GM23338 (cell line): Measurements from ENCODE around the gene TTC23. TPM values are rescaled to one million over a fixed set of nuclear protein-coding genes. Genes with fewer than 3 reads are reported as not detected.

Experiments used
- ATAC-seq: fragments of 200-7000 bp; cut with Tn5 transposase; 3 replicates; pipeline ENCODE4 v1.9.1; 2020
- DNase-seq: peaks from one replicate; pipeline ENCODE4 v3.0.0-alpha.2; 2015; ENCODE audit warnings: low spot score
- H2AFZ ChIP-seq: fragments of 200-600 bp; sonication (generic); 2 replicates; pipeline ENCODE4 v1.8.0; 2016; ENCODE audit warnings: antibody characterized with exemption, mild to moderate bottlenecking, moderate library complexity
- H3F3A ChIP-seq: fragments of 200-600 bp; sonication (generic); replicated peaks from 2 replicates; pipeline ENCODE4 v1.8.0; 2017; ENCODE audit warnings: antibody characterized with exemption, mixed run types, low read depth
- H3K27ac ChIP-seq: fragments of 200-600 bp; sonication (generic); 2 replicates; pipeline ENCODE4 v1.6.1; 2016; ENCODE audit warnings: low read depth
- H3K27me3 ChIP-seq: fragments of 200-600 bp; sonication (generic); 2 replicates; pipeline ENCODE4 v1.8.0; 2016; ENCODE audit warnings: mild to moderate bottlenecking, mixed run types, moderate library complexity; ENCODE audit not compliant: insufficient read depth
- H3K36me3 ChIP-seq: fragments of 200-600 bp; sonication (generic); 2 replicates; pipeline ENCODE4 v1.8.0; 2016; ENCODE audit warnings: mild to moderate bottlenecking; ENCODE audit not compliant: insufficient read depth
- H3K4me1 ChIP-seq: fragments of 200-600 bp; sonication (generic); 2 replicates; pipeline ENCODE4 v1.8.0; 2016; ENCODE audit warnings: mild to moderate bottlenecking, moderate library complexity; ENCODE audit not compliant: insufficient read depth
- H3K4me2 ChIP-seq: fragments of 200-600 bp; sonication (generic); 2 replicates; pipeline ENCODE4 v1.7.1; 2017; ENCODE audit warnings: mixed run types
- H3K4me3 ChIP-seq: fragments of 200-600 bp; sonication (generic); 2 replicates; pipeline ENCODE4 v1.6.1; 2016; ENCODE audit warnings: mixed run types
- H3K79me2 ChIP-seq: fragments of 200-600 bp; sonication (generic); replicated peaks from 2 replicates; pipeline ENCODE4 v1.8.0; 2017; ENCODE audit warnings: mild to moderate bottlenecking; ENCODE audit not compliant: insufficient read depth
- H3K9me2 ChIP-seq: fragments of 200-600 bp; sonication (generic); 2 replicates; pipeline ENCODE4 v1.8.0; 2017; ENCODE audit not compliant: insufficient read depth
- H4K20me1 ChIP-seq: fragments of 200-600 bp; sonication (generic); replicated peaks from 2 replicates; pipeline ENCODE4 v1.8.0; 2017; ENCODE audit warnings: mild to moderate bottlenecking; ENCODE audit not compliant: insufficient read depth
- H3K27ac Mint-ChIP-seq: 2 replicates; pipeline ENCODE4 v1.8.0; 2020; ENCODE audit warnings: inconsistent platforms, mild to moderate bottlenecking, moderate library complexity, mixed read lengths
- H3K27me3 Mint-ChIP-seq: 3 replicates; pipeline ENCODE4 v1.8.0; 2022; ENCODE audit warnings: low read depth, mild to moderate bottlenecking, moderate library complexity, mixed read lengths, inconsistent platforms; ENCODE audit not compliant: insufficient read depth, poor library complexity
- H3K36me3 Mint-ChIP-seq: 3 replicates; pipeline ENCODE4 v1.8.0; 2021; ENCODE audit warnings: low read depth, mild to moderate bottlenecking, inconsistent platforms, moderate library complexity, mixed read lengths
- H3K4me1 Mint-ChIP-seq: 3 replicates; pipeline ENCODE4 v1.8.0; 2020; ENCODE audit warnings: mild to moderate bottlenecking, inconsistent platforms, mixed read lengths
- H3K4me3 Mint-ChIP-seq: 3 replicates; pipeline ENCODE4 v1.8.0; 2021; ENCODE audit warnings: moderate library complexity, mild to moderate bottlenecking, inconsistent platforms, mixed read lengths
- H3K9me3 Mint-ChIP-seq: 3 replicates; pipeline ENCODE4 v1.8.0; 2020; ENCODE audit warnings: moderate library complexity, mild to moderate bottlenecking, inconsistent platforms, mixed read lengths
- CTCF ChIP-seq, 2 experiments: fragments of 200-600 bp in 1 of 2; sonication (generic) in 1 of 2; conservative IDR thresholded peaks; 2 replicates each; pipeline versions ENCODE4 v1.5.1 to v1.6.1; 2016 to 2017; ENCODE audit warnings: antibody characterized with exemption in 2 of 2, low read depth in 2 of 2, mild to moderate bottlenecking in 2 of 2, moderate library complexity in 1 of 2
- EZH2 ChIP-seq: fragments of 200-600 bp; sonication (generic); IDR thresholded peaks from one replicate; pipeline ENCODE4 v1.8.0; 2017; ENCODE audit warnings: antibody characterized with exemption, mild to moderate bottlenecking, low read depth; ENCODE audit not compliant: unreplicated experiment
- EZH2phosphoT487 ChIP-seq: fragments of 200-600 bp; sonication (generic); IDR thresholded peaks from one replicate; pipeline ENCODE4 v1.8.1; 2018; ENCODE audit warnings: antibody characterized with exemption; ENCODE audit not compliant: unreplicated experiment
- JUNB ChIP-seq: IDR thresholded peaks from one replicate; pipeline ENCODE4 v1.6.1; 2016; ENCODE audit warnings: antibody characterized with exemption; ENCODE audit not compliant: unreplicated experiment
- NANOG ChIP-seq: IDR thresholded peaks from 2 replicates; pipeline ENCODE4 v1.6.1; 2016; ENCODE audit warnings: antibody characterized with exemption, borderline replicate concordance
- POLR2AphosphoS5 ChIP-seq: IDR thresholded peaks from 2 replicates; pipeline ENCODE4 v1.6.1; 2016; ENCODE audit warnings: antibody characterized with exemption, low read depth
- STAT1 ChIP-seq: IDR thresholded peaks from one replicate; pipeline ENCODE4 v1.6.1; 2016; ENCODE audit warnings: antibody characterized with exemption; ENCODE audit not compliant: unreplicated experiment
- ZNF114 ChIP-seq: fragments of 250-450 bp; sonication (Bioruptor Pico); IDR thresholded peaks from 2 replicates; pipeline ENCODE4 v1.5.0; 2020; ENCODE audit warnings: mild to moderate bottlenecking, moderate library complexity
- ZNF331 ChIP-seq: fragments of 250-450 bp; sonication (Bioruptor Pico); IDR thresholded peaks from 2 replicates; pipeline ENCODE4 v1.5.0; 2020; ENCODE audit warnings: low read depth, mild to moderate bottlenecking, moderate library complexity
- polyA plus RNA-seq: library from polyadenylated mRNA; unstranded; fragments of >200 nt; fragmentation: Nextera tagmentation; extraction: Ambion mirVana; gene quantifications from 2 replicates; pipeline ENCODE4 v1.2.1, GENCODE V29; 2016
- total RNA-seq: library from RNA; depleted of rRNA; stranded (reverse); fragments of >200 nt; shearing (Covaris generic); gene quantifications from 2 replicates; pipeline ENCODE4 v1.2.3, GENCODE V29; 2014
- TF ChIP-seq, protein P1 (sequence below): fragments of 250-450 bp; sonication (Bioruptor Pico); IDR thresholded peaks from 2 replicates; pipeline ENCODE4 v1.5.0; 2020; ENCODE audit warnings: mild to moderate bottlenecking, moderate library complexity
- TF ChIP-seq, protein P2 (sequence below): IDR thresholded peaks from 2 replicates; pipeline ENCODE4 v1.6.1; 2016; ENCODE audit warnings: antibody characterized with exemption

Gene TTC23
- total and polyA plus RNA-seq, 2 experiments from 2014 or later = 6.3 to 25.2 TPM

GRCh38 chr15:99296386-99296785, 47.0 kb upstream of the TTC23 start:
- H3K9me3 Mint-ChIP-seq = peaks cover 13% of the 10 kb centered on the region
- Histone ChIP-seq H3K4me2 (0 out of 2 replicates have a peak overlapping the region, but pooled peaks have one; percentile 1), H3K27ac (no peak overlapping the region), H3F3A (no peaks in the 10 kb centered on the region), H4K20me1 (no peaks in the 10 kb centered on the region), H3K4me1 (peaks cover 18% of the 10 kb centered on the region; the same call in 1 of the 2 replicates), H3K27me3 (no peaks in the 10 kb centered on the region), H3K36me3 (peaks cover 8% of the 10 kb centered on the region; the same call in 1 of the 2 replicates), H3K9me2 (no peaks in the 10 kb centered on the region), H3K4me3 (no peak overlapping the region), H3K79me2 (no peaks in the 10 kb centered on the region), H2AFZ (no peak overlapping the region)
- H3K4me3 Mint-ChIP-seq = no peak overlapping the region
- peaks cover 26% of the 10 kb centered on the region for H3K36me3 Mint-ChIP-seq
- H3K4me1 Mint-ChIP-seq = peaks cover 20% of the 10 kb centered on the region; the same call in 2 of the 3 replicates
- peaks cover 1% of the 10 kb centered on the region for H3K27me3 Mint-ChIP-seq
- 0 out of 2 replicates have a peak overlapping the region, but pooled peaks have one; percentile 51 for H3K27ac Mint-ChIP-seq
- ATAC-seq = no peak
- DNase-seq = no peak
- TF ChIP-seq EZH2 (no peak), ZNF331 (no peak)

- DNase-seq (no peak), ATAC-seq (peak; percentile 61)
- Histone ChIP-seq H4K20me1 (no peaks in the 10 kb centered on the region), H3K4me3 (no peak overlapping the region), H2AFZ (no peak overlapping the region), H3K27me3 (no peaks in the 10 kb centered on the region), H3K79me2 (no peaks in the 10 kb centered on the region), H3F3A (no peaks in the 10 kb centered on the region), H3K36me3 (peaks cover 8% of the 10 kb centered on the region; the same call in 1 of the 2 replicates), H3K9me2 (no peaks in the 10 kb centered on the region), H3K4me2 (0 out of 2 replicates have a peak overlapping the region, but pooled peaks have one; percentile 10), H3K4me1 (peaks cover 18% of the 10 kb centered on the region; the same call in 1 of the 2 replicates), H3K27ac (no peak overlapping the region)
- H3K9me3 Mint-ChIP-seq = peaks cover 13% of the 10 kb centered on the region
- peaks cover 1% of the 10 kb centered on the region for H3K27me3 Mint-ChIP-seq
- H3K36me3 Mint-ChIP-seq = peaks cover 26% of the 10 kb centered on the region
- H3K27ac Mint-ChIP-seq = peak overlapping the region; percentile 64; the same call in 1 of the 2 replicates
- peaks cover 20% of the 10 kb centered on the region; the same call in 2 of the 3 replicates for H3K4me1 Mint-ChIP-seq
- no peak overlapping the region for H3K4me3 Mint-ChIP-seq
- TF ChIP-seq EZH2phosphoT487 (no peak), NANOG (no peak), JUNB (no peak), CTCF (conservative IDR thresholded peaks at IDR 0.05; ENCODE audit: low read depth in 2 of 2) (no peak), POLR2AphosphoS5 (no peak), STAT1 (no peak), ZNF114 (no peak)
- TF ChIP-seq, protein P1, sequence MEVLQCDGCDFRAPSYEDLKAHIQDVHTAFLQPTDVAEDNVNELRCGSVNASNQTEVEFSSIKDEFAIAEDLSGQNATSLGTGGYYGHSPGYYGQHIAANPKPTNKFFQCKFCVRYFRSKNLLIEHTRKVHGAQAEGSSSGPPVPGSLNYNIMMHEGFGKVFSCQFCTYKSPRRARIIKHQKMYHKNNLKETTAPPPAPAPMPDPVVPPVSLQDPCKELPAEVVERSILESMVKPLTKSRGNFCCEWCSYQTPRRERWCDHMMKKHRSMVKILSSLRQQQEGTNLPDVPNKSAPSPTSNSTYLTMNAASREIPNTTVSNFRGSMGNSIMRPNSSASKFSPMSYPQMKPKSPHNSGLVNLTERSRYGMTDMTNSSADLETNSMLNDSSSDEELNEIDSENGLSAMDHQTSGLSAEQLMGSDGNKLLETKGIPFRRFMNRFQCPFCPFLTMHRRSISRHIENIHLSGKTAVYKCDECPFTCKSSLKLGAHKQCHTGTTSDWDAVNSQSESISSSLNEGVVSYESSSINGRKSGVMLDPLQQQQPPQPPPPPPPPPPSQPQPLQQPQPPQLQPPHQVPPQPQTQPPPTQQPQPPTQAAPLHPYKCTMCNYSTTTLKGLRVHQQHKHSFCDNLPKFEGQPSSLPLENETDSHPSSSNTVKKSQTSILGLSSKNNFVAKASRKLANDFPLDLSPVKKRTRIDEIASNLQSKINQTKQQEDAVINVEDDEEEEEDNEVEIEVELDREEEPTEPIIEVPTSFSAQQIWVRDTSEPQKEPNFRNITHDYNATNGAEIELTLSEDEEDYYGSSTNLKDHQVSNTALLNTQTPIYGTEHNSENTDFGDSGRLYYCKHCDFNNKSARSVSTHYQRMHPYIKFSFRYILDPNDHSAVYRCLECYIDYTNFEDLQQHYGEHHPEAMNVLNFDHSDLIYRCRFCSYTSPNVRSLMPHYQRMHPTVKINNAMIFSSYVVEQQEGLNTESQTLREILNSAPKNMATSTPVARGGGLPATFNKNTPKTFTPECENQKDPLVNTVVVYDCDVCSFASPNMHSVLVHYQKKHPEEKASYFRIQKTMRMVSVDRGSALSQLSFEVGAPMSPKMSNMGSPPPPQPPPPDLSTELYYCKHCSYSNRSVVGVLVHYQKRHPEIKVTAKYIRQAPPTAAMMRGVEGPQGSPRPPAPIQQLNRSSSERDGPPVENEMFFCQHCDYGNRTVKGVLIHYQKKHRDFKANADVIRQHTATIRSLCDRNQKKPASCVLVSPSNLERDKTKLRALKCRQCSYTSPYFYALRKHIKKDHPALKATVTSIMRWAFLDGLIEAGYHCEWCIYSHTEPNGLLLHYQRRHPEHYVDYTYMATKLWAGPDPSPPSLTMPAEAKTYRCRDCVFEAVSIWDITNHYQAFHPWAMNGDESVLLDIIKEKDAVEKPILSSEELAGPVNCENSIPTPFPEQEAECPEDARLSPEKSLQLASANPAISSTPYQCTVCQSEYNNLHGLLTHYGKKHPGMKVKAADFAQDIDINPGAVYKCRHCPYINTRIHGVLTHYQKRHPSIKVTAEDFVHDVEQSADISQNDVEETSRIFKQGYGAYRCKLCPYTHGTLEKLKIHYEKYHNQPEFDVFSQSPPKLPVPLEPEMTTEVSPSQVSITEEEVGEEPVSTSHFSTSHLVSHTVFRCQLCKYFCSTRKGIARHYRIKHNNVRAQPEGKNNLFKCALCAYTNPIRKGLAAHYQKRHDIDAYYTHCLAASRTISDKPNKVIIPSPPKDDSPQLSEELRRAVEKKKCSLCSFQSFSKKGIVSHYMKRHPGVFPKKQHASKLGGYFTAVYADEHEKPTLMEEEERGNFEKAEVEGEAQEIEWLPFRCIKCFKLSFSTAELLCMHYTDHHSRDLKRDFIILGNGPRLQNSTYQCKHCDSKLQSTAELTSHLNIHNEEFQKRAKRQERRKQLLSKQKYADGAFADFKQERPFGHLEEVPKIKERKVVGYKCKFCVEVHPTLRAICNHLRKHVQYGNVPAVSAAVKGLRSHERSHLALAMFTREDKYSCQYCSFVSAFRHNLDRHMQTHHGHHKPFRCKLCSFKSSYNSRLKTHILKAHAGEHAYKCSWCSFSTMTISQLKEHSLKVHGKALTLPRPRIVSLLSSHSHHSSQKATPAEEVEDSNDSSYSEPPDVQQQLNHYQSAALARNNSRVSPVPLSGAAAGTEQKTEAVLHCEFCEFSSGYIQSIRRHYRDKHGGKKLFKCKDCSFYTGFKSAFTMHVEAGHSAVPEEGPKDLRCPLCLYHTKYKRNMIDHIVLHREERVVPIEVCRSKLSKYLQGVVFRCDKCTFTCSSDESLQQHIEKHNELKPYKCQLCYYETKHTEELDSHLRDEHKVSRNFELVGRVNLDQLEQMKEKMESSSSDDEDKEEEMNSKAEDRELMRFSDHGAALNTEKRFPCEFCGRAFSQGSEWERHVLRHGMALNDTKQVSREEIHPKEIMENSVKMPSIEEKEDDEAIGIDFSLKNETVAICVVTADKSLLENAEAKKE (CRISPR knock-in tag) = no peak
- TF ChIP-seq, protein P2, sequence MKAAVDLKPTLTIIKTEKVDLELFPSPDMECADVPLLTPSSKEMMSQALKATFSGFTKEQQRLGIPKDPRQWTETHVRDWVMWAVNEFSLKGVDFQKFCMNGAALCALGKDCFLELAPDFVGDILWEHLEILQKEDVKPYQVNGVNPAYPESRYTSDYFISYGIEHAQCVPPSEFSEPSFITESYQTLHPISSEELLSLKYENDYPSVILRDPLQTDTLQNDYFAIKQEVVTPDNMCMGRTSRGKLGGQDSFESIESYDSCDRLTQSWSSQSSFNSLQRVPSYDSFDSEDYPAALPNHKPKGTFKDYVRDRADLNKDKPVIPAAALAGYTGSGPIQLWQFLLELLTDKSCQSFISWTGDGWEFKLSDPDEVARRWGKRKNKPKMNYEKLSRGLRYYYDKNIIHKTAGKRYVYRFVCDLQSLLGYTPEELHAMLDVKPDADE = no peak
These were observed 46.5 kb upstream of the TTC23 start for GRCh38 chr15:99295840-99296239.
